ENCODE measurements around the gene SNAPC5. TPM values are rescaled to one million over a fixed set of nuclear protein-coding genes. Genes with fewer than 3 reads are reported as not detected.
"Not testable (repeated sequence)": the region's sequence is repeated elsewhere in the genome, so short reads cannot be mapped to it uniquely, and the experiment has no call there.

Gene SNAPC5
- total RNA-seq, 1 donor from 2014 or later = 31.9 TPM

DNA sequence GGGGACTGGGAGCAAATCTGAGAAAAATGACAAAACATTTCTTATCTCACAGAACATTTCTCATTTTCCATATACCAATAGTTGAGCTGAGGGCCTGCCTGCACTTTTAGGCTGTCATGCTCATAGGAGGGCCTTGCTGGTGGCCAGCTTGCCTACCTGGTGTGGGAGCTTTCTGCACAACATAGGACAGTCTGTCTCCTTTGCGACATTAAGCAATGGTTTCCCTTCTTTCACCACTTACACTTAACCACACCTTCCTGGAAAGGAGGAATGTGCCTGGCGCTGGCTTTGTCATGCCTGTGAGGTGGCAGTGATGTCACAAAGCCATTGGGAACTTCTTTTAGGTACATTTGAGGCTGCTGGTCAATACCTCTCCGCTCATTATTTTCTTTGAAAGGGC lies 5.7 kb downstream of the SNAPC5 start:
- no peak for DNase-seq (ENCODE audit: low read depth)

- DNase-seq (ENCODE audit: low read depth) = no peak
These were observed 8.3 kb downstream of the SNAPC5 start for GRCh38 chr15:66489179-66489791.

GRCh38 chr15:66488525-66488924 lies 9.0 kb downstream of the SNAPC5 start:
- no peak for DNase-seq (ENCODE audit: low read depth)

GRCh38 chr15:66486887-66487286 lies 10.7 kb downstream of the SNAPC5 start:
- no peak for DNase-seq (ENCODE audit: low read depth)

- peak; percentile 83 for DNase-seq (ENCODE audit: low read depth)
These were observed 12.9 kb downstream of the SNAPC5 start for GRCh38 chr15:66484539-66485112.

DNA sequence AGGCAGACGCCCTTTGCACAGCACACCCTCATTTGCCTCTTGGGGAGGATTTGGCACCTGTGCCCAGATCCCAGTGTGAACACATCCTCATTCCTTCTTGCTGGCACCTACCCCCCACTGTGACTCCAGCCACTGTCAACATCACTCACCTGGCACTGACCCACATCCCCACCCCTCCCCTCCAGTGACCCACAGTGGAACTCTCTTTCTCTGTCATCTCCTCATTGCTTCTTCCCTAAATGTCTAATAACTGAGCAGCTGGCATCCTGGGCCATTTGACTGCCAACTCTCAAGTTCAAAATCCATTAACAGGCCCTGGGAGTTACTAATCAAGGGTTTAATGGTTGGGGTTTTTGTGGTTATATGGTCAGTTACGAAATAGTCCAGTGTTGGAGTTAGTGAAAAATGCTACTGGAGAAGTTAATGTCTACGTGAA lies 14.4 kb downstream of the SNAPC5 start:
- peak; percentile 89 for DNase-seq (ENCODE audit: low read depth)

GRCh38 chr15:66482539-66482938 lies 15.0 kb downstream of the SNAPC5 start:
- no peak for DNase-seq (ENCODE audit: low read depth)

- DNase-seq (ENCODE audit: low read depth) = no peak
These were observed 16.3 kb downstream of the SNAPC5 start for GRCh38 chr15:66481107-66481856.

- DNase-seq (ENCODE audit: low read depth) = no peak
These were observed 17.3 kb downstream of the SNAPC5 start for GRCh38 chr15:66480267-66480666.

GRCh38 chr15:66477011-66477410 lies 20.6 kb downstream of the SNAPC5 start:
- peak; percentile 22 for DNase-seq (ENCODE audit: low read depth)

- DNase-seq (ENCODE audit: low read depth) = no peak
These were observed 21.0 kb downstream of the SNAPC5 start for GRCh38 chr15:66476535-66476934.

DNA sequence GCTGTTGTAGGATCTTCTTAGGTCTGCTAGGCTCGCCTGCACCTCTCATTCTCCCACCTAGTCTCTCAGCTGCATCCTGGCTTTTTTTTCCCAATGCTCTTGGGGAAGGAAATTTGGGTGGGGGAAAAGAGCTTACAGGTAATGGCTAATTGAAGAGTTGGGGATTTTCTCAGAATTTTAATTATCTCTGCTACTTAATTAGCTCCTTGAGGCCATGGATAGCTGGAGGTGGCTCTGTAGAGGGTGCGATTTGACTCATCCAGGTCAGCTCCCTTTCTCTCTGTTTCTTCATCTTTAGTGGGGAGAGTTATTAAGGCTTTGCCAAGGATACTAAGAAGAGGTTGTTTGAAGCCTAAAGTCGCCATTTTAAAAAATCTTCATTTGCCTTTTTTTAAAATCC lies 22.6 kb downstream of the SNAPC5 start:
- DNase-seq (ENCODE audit: low read depth) = no peak

- no peak for DNase-seq (ENCODE audit: low read depth)
These were observed 23.4 kb downstream of the SNAPC5 start for GRCh38 chr15:66474135-66474534.

GRCh38 chr15:66472176-66472999 lies 25.2 kb downstream of the SNAPC5 start:
- DNase-seq (ENCODE audit: low read depth) = peak; percentile 50

- not testable (repeated sequence) for DNase-seq (ENCODE audit: low read depth)
These were observed 26.7 kb downstream of the SNAPC5 start for GRCh38 chr15:66470825-66471224.

- DNase-seq (ENCODE audit: low read depth) = not testable (repeated sequence)
These were observed 30.2 kb downstream of the SNAPC5 start for GRCh38 chr15:66467162-66468040.

- not testable (repeated sequence) for DNase-seq (ENCODE audit: low read depth)
These were observed 32.3 kb downstream of the SNAPC5 start for GRCh38 chr15:66465294-66465693.

- DNase-seq (ENCODE audit: low read depth) = peak; percentile 87
These were observed 34.9 kb downstream of the SNAPC5 start for GRCh38 chr15:66462627-66463026.

- no peak for DNase-seq (ENCODE audit: low read depth)
These were observed 35.6 kb downstream of the SNAPC5 start for GRCh38 chr15:66461917-66462316.

GRCh38 chr15:66461294-66461693 lies 36.3 kb downstream of the SNAPC5 start:
- not testable (repeated sequence) for DNase-seq (ENCODE audit: low read depth)

Measured in myocyte (in vitro differentiated cells).